Osteocyte (in vitro differentiated cells): ENCODE measurements around the gene ABL1. TPM values are rescaled to one million over a fixed set of nuclear protein-coding genes. Genes with fewer than 3 reads are reported as not detected.

ENCODE experiments used
- DNase-seq: peaks from one replicate; pipeline ENCODE4 v3.0.0; 2021; ENCODE audit warnings: mixed read lengths; ENCODE audit not compliant: unreplicated experiment; ENCODE audit errors: extremely low spot score
- H3K27ac Mint-ChIP-seq: one replicate; pipeline ENCODE4 v1.8.0; 2021; ENCODE audit warnings: mild to moderate bottlenecking, mixed read lengths; ENCODE audit not compliant: unreplicated experiment
- H3K27me3 Mint-ChIP-seq: one replicate; pipeline ENCODE4 v1.8.0; 2021; ENCODE audit warnings: mixed read lengths; ENCODE audit not compliant: unreplicated experiment
- H3K36me3 Mint-ChIP-seq: one replicate; pipeline ENCODE4 v1.8.0; 2021; ENCODE audit warnings: mixed read lengths; ENCODE audit not compliant: unreplicated experiment
- H3K4me1 Mint-ChIP-seq: one replicate; pipeline ENCODE4 v1.8.0; 2021; ENCODE audit warnings: mixed read lengths; ENCODE audit not compliant: unreplicated experiment
- H3K4me3 Mint-ChIP-seq: one replicate; pipeline ENCODE4 v1.8.0; 2021; ENCODE audit warnings: mild to moderate bottlenecking, moderate library complexity, mixed read lengths; ENCODE audit not compliant: unreplicated experiment
- H3K9me3 Mint-ChIP-seq: one replicate; pipeline ENCODE4 v1.8.0; 2021; ENCODE audit warnings: mixed read lengths; ENCODE audit not compliant: unreplicated experiment
- CTCF ChIP-seq: fragments of 200-600 bp; sonication (generic); IDR thresholded peaks from 2 replicates; pipeline ENCODE4 v1.5.0; 2021; ENCODE audit warnings: antibody characterized with exemption, mild to moderate bottlenecking, moderate library complexity
- total RNA-seq: library from RNA; stranded (reverse); gene quantifications from 2 replicates; pipeline ENCODE4 v1.2.1, GENCODE V29; 2021

ABL1 gene
- total RNA-seq, 1 donor from 2014 or later, result 101 TPM

GRCh38 chr9:130817914-130818313 is 17.1 kb upstream of the ABL1 start:
- no peak for TF ChIP-seq CTCF
- DNase-seq, result no peak
- no peak overlapping the region for H3K4me3 Mint-ChIP-seq
- peaks cover 2% of the 10 kb centered on the region for H3K36me3 Mint-ChIP-seq
- H3K9me3 Mint-ChIP-seq, result peaks cover 5% of the 10 kb centered on the region
- H3K27ac Mint-ChIP-seq, result no peak overlapping the region
- peaks cover 9% of the 10 kb centered on the region for H3K4me1 Mint-ChIP-seq
- no peaks in the 10 kb centered on the region for H3K27me3 Mint-ChIP-seq

- no peak for DNase-seq
Measured at GRCh38 chr9:130820135-130820738, 14.8 kb upstream of the ABL1 start.

GRCh38 chr9:130823435-130823834 is 11.6 kb upstream of the ABL1 start:
- H3K4me1 Mint-ChIP-seq, result peaks cover 46% of the 10 kb centered on the region
- H3K4me3 Mint-ChIP-seq, result no peak overlapping the region
- peaks cover under 1% of the 10 kb centered on the region for H3K36me3 Mint-ChIP-seq
- no peaks in the 10 kb centered on the region for H3K27me3 Mint-ChIP-seq
- peaks cover under 1% of the 10 kb centered on the region for H3K9me3 Mint-ChIP-seq
- peak overlapping the region; percentile 86 for H3K27ac Mint-ChIP-seq
- TF ChIP-seq CTCF, result no peak
- DNase-seq, result peak; percentile 63

More at GRCh38 chr9:130820135-130820738, 14.8 kb upstream of the ABL1 start:
- Mint-ChIP-seq H3K27ac (no peak overlapping the region), H3K4me1 (peaks cover 32% of the 10 kb centered on the region), H3K9me3 (peaks cover 5% of the 10 kb centered on the region), H3K4me3 (no peak overlapping the region), H3K27me3 (no peaks in the 10 kb centered on the region), H3K36me3 (no peaks in the 10 kb centered on the region)
- no peak for TF ChIP-seq CTCF

DNA sequence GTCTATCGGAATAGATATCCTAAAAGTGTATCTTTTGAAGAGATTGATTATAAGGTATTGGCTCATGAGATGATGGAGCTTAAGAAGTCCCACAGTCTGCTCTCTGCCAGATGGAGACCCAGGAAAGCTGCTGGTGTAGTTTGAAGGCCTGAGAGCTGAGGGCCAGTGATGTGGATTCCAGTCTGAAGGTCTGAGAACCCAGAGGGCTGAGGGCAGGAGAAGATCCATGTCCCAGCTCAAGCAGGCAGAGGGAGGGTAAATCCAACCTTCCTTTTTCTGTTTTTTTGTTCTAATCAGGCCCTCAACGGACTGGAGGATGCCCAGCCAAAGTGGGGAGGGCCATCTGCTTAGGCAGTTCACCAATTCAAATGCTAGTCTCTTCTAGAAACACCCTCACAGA is 11.0 kb upstream of the ABL1 start:
- H3K36me3 Mint-ChIP-seq, result peaks cover 4% of the 10 kb centered on the region

More for the DNA sequence above, 11.0 kb upstream of the ABL1 start:
- H3K4me3 Mint-ChIP-seq, result peak overlapping the region; percentile 40
- no peak for DNase-seq
- no peaks in the 10 kb centered on the region for H3K27me3 Mint-ChIP-seq
- TF ChIP-seq CTCF, result no peak
- H3K9me3 Mint-ChIP-seq, result peaks cover 5% of the 10 kb centered on the region
- H3K27ac Mint-ChIP-seq, result peak overlapping the region; percentile 86
- peaks cover 46% of the 10 kb centered on the region for H3K4me1 Mint-ChIP-seq
